Ramos (cell line): ENCODE data around the gene ZMPSTE24.

ENCODE experiments used
- in situ Hi-C: fragments of 300-500 bp; cut with MboI; formaldehyde crosslinking; loops from one replicate; pipeline ENCODE4 v1.14.3; 2022; ENCODE audit warnings: low sequenced_read_pairs; ENCODE audit not compliant: unreplicated experiment

ZMPSTE24 gene

DNA sequence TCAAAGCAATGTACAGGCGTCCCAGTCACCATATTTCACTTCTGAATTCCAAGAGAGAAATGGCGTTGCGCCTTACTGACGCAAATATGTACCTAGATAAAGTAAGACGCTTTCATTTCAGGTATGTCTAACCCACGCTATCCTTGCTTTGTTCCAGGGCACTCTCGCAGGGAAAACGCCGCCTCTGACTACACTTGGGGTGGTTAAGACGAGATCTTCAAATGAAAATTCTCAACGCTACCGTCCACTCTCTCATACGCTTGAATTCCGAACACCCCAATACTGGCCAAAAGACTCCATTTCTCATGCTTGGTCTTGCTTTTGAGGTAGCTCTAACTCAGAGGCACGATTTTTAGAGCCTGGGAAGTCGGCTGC lies 736 bp upstream of the ZMPSTE24 start:
- in situ Hi-C loops, result no loop called here

DNA sequence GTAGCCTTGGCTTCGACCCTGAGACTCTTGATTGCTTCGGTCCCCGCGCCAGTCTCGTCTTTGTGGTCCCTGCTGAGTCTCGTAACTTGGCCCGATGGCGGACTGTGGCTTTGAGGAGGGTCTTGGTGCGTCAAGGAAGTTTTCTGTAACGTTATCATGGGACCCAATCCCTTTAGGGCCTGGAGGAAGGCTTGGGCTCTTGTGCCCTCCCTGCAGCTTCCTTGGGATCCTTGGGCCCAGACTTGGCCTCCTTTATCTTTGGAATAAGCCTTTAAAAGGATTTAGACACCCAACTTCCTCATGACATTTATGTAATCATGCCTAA lies 371 bp downstream of the ZMPSTE24 start:
- in situ Hi-C loops, result no loop called here

DNA sequence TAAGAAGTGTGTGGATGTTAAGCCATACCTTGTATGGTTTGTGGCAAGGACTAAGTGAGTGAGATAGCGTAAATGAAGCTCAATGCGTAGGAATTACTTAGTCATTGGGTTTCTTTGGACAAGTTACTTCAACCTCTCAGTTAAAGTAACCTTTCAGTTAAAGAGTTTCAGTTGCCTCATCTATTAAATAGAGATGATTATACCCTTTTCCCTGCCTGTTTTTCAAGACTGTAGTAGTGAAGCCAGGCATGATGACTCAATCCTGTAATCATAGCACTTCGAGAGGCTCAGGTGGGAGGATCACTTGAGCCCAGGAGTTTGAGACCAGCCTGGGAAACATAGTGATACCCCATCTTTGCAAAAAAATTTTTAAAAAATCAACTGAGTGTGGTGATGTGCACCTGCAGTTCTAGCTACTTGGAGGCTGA lies 6.3 kb downstream of the ZMPSTE24 start:
- in situ Hi-C loops, result no loop called here

DNA sequence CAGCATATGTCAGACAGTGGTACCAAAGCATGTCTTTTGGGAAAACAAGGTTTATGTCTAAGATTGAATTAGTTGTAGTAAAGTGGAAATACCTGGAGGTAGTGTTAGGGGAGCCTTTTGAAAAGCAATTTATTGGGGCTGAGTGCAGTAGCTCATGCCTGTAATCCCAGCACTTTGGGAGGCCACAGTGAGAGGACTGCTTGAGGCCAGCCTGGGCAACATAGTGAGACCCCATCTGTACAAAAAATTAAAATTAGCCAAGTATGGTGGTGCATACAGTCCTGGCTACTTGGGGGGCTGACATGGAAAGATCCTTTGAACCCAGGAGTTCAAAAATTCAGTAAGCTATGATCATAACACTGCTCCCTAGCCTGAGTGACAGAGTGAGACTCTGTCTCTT lies 7.3 kb downstream of the ZMPSTE24 start:
- in situ Hi-C loops, result no loop called here

DNA sequence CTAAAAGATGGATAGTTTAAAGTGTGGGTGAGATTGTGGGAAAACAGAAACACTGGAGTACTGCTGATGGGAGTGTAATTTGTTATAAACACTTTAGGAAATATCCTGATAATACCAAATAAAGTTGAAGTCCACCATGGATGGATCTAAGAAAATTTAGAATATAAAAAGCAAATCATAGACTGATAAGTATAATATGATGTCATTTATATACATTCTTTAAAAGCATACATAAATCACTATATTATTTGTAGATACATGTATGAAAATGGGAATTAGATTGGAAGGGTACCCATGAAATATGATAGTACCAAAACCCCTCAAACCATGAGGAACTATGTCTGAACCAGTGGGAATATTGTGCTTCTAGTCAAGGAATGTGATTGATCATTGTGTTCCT lies 7.9 kb downstream of the ZMPSTE24 start:
- in situ Hi-C loops, result no loop called here

DNA sequence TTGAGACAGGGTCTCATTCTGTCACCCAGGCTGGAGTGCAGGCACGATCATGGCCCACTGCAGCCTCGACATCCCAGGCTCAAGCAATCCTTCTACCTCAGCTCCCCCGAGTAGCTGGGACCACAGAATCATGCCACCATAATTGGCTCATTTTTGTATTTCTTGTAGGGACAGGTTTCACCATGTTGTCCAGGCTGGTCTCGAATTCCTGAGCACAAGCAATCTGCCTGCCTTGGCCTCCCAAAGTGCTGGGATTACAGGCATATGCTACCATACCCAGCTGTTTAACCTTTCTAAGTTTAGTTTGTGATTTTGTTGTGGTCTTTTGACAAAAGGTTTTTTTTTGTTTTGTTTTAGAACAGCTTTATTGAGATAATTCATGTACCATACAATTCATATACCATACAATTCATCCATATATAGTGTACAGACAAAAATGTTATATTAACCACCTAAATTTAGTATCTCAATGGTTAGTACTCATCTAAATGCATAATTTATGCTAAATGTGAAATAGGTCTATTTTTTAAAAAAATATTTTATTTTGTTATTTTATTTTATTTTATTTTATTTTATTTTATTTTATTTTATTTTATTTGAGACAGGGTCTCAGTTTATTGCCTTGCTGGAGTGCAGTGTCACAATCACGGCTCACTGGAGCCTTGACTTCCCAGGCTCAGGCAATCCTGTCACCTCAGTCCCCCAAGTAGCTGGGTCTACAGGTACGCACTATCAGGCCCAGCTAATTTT lies 8.9 kb downstream of the ZMPSTE24 start:
- in situ Hi-C loops, result no loop called here

DNA sequence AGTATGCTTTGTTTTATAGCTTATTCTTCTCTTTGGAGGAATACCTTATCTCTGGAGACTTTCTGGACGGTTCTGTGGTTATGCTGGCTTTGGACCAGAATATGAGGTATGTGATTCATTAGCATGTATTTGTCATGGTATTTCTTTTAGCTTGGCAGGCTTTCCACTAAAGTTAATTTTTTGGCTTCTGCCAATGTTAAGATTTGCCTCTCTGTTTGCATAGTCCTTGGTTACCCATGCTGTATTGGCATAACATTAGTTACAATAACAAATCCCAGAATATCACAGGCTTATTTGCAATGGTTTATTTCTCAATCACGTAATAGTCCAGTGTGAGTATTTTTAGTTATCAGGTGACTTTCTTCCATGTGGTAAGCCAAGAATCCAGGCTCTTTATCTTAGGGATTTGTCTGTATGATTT lies 9.7 kb downstream of the ZMPSTE24 start:
- in situ Hi-C loops, result no loop called here

DNA sequence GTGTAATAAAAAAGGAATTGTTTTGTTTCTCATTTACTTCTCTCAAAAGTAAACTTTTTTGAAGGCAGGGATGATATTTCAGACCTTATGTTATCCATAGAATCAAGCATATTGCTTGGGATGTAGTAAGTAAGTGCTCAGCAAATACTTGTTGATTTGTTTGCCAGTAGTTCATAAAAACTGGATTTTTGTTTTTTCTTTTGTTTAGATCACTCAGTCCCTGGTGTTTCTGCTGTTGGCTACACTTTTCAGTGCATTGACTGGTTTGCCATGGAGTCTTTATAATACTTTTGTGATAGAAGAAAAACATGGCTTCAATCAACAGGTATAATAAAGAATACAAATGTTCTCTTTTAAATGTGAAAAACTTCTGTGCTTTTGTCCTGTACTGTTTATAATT lies 10.2 kb downstream of the ZMPSTE24 start:
- in situ Hi-C loops, result no loop called here

DNA sequence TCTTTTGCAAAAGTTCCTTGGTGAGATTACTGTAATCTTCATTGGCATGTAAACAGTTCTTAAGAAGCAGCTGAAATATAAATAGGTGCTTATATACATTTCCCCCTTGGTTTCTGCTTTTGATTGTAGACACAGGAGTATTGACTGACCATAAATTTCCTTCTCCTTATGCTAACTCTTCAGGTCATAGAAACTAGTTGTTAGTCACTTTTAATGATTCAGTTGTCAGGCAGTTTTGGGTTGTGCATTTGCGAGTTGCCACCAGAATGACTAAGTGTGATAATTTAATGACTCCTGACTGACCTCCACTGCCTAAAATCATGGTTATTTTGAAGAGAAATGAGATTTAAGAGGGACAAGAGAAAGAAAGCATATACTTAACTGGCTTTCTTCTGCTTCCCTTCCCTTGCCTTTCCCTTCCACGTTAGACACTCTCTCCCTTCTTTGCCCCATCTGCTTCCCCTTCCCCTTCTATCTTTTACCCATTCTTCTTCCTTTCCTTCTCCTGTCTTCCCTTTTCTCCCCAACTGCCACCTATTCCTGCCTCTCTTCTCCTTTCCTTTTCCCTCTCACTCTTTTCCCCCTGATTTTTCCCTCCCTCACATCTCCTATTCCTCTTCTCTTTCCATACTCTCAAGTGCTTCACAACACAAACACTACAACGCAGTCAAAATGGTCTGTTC lies 12.3 kb downstream of the ZMPSTE24 start:
- in situ Hi-C loops, result no loop called here

DNA sequence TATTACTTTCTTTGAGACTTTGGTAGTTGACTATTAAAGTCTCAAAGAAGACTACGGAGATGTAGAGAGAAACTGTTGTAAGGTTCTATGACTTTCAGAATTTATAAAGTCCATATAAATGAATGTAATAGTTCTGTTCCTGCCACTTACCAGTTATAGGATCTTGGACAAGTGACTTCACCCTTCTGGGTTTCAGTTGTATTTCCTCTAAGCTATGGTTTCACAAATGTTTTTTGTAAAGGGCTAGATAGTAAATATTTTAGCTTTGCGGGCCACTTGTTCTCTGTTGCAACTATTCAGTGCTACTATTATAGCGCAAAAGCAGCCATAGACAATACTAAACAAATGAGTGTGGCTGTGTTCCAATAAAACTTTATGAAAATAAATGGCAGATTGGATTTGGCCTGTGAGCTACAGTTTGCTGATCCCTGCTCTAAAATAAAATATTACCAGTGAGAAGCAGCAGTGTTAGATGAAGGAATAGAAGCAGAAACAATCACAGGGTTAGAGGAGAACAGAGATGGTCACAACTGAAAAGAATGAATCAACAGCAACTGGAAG lies 14.7 kb downstream of the ZMPSTE24 start:
- in situ Hi-C loops, result no loop called here

DNA sequence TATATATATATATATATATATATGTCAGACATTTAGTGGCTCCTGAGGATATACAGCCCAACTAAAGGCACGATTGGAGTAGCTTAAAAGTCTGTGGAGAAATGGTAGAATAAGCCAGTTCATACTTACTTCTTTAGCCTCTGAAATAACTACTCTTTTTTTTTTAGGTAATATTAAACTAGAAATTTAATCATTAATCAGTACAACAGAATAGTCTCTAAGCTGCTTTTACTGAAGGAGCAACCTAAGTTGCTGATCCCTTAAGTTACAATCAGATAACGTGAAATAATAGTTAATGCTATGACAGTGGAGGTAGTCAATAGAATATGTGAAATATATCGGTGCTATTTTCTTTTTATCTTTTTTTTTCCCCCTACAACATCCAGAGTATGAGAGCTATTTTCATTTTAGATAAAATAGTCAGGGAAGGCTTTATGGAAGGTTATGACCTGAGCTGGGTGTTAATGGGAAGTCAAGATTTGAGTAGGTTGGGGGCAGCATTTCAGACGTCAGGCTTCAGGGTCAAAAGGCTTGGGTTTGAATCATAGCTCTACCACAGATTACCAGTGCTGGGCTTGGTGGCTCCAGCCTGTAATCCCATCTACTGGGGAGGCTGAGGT lies 15.6 kb downstream of the ZMPSTE24 start:
- in situ Hi-C loops, result no loop called here

DNA sequence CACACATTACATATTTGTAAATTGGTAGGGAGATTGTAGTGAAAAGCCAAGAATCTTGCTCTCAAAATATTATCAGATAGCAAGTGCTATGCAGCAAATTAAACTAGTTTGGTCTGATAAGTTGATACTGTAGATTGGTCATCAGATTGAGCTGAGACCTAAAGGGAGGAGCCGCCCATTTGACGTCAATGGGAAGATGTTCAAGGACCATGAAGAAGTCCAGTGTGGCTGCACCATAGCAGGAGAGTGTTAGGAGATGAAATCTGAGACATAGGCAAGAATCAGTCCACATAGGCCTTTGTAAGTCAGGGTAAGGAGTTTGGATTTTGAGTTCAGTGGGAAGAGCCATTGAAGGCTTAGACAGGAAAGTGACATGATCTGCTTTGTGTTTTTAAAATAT lies 16.3 kb downstream of the ZMPSTE24 start:
- in situ Hi-C loops, result no loop called here

DNA sequence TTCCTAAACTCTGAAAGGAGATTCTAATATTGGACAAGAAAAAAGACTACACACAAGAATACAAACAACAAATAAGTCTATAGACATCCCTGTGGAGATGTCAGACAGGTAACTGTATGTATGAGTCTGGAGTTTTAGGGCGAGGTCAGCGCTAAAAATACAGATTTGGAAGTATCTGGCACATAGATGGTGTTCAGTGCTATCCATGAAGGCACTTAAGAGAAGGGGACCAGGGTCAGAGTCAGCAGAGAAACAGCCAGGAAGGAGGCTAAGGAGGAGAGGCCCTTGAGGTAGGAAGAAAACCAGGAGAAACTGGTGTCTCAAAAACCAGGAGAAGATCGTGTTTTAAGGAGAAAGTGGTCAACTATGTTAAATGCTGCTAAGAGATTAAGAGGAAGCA lies 18.1 kb downstream of the ZMPSTE24 start:
- in situ Hi-C loops, result no loop called here

DNA sequence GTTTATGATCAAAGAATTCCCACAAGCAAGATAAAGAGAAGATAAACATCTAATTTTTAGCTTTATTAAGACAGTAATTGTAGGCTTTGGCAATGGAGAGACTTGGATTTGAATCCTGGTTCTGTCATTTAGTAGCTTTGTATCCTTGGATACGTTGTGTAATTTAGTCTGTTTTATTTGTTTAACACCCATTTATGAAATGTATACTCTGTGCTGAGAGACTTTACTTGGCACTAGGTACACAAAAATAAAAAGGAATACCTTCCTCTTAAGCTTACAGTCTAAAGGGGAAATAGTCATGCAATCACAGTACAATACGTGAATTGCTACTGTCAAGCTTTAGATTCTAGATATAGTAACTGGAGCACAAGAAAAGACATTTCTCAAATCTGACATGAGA lies 23.8 kb downstream of the ZMPSTE24 start:
- in situ Hi-C loops, result no loop called here

DNA sequence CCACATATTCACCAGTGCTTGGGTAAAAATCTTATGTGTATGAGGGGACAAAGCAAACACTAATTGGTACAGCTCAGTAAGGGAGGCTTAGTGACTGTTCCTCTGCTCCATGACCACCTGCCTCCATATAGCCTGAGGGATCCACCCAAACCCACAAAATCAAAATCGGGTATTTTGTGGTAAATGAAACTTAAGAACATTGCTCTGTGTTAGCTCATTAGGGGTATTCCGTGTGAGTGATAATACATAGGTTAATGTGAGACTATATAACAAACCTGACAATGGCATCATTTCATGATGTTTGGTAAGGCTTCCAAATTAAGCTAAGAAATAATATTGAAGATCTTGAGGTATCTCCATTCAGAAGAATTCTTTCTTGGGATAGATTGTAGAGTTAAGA lies 33.3 kb downstream of the ZMPSTE24 start:
- in situ Hi-C loops, result no loop called here

DNA sequence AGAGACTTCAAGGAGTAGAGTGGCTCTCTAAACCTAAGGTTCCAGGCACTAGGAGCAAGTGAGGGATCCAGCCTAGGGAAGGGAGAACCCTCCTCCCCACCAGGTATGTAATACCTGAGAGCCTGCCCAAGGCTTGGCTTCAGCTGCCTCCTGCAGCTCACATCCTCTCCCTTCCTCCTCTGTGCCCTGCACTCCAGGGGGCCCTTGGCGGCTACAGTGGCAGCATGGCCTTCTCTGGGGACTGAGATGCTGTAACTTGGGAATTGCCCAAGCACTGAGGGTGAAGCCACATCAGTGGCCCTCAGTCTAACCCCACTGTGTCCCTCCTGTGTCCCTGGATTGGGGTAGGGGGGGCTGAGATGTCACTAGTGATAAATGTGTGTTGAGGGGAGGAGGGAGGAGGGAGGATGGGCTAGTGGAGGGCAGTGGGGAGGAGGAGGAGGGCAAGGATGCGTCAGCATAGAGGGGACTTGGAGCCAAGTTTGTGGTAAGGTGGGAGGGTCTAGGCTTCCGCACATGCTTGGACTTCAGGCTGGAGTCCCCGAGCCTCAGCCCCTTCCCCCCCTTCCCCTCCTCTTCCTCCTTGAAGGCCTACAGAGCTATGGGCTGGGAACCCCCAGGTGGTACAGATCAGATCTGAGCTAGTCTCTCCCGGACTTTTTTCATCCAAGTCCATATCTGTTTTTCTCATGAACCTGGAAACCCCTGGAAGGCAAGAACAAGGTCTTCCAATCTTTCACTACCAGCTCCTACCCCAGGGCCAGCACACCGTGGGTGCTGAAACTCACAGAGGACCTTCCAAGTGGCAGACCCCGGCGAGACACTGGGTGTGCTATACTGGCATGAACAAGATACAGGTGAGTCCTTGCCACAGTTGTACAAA lies 41.6 kb downstream of the ZMPSTE24 start:
- in situ Hi-C loops, result no loop called here

DNA sequence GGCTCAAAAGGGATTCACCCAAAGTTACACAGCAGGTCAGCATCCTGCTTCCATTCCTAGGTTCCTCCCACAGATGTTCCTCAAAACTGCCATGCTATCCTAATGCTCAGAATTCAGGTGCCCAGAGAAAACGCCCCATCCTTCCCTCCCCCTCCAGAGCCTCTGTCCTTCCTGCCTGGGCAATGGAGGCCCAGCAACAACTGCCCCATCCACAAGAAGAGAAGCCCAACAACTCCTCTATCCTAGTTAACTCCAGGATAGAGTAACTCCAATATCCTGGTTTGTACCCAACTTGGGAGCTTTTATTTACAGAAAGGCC lies 42.2 kb downstream of the ZMPSTE24 start:
- in situ Hi-C loops, result no loop called here

DNA sequence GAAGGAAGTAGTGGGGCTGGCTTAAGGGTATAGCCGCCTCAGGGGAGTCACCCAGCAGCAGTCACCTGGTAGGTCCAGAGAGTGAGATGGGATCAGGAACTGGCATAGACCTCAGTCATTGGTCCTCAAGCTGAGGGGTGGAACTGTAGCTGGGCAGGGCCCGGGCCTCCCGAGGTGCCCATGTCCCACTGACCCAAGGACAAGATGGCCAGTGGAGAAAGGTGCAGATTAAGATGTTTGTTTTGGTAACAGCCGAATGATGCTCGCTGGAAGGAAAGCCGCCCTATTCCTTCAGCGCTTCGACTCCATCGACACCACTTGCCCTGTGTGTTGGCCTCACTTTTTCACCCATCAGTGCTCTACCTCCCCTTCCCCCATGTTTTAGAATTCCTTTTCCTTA lies 42.6 kb downstream of the ZMPSTE24 start:
- in situ Hi-C loops, result no loop called here

DNA sequence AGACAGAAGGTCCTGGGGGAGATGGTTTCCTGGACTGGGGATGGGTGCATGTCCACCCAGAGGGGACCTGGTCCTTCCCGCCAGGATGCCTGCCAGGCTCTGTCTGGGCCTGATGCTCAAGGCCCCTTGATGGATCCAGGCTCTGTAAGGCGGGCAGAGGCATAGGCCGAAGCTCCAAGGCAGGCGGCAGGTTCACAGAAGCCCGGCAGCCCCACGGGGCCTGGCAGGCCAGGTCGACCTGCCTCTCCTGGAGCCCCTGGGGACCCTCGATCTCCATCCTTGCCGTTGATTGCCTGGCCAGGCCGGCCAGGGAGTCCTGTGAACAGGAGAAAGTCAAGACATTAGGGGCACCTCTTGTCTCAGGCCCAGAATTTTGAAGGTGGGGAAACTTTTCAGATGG lies 43.0 kb downstream of the ZMPSTE24 start:
- in situ Hi-C loops, result no loop called here

DNA sequence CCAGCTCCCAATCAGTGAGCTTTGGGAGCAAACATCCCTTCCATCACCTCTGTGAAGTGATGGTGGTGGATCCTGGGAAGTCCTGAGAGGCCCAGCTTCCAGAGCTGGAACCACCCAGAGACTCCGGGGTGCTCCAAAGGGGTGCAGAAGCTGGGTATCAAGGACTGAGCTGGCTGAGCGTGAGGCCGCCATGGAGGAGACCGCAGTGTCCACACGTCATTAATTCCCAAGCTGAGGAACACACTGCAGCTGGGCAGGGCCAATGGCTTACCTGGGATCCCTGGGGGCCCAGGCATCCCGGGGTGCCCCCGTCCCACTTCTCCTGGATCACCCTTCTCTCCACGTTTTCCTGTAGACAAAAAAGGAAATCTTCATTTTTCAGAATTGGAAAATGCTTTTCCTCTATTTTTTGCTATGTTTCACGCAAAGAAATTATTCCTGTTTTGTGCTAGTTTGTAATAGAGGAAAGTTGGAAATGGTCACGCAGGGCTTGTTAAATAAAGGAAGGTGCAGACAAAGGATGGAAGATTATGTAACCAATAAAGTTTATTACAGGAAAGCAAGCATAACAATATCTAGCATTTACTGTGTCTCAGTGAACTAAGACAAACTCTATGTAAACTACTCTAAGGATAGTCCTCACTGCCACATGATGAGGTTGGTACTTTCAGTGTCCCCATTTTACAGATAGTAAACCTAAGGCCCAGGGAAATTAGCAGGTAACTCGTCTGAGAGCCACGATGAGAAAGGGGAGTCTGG lies 43.7 kb downstream of the ZMPSTE24 start:
- in situ Hi-C loops, result no loop called here
